ENCODE data around the gene ZBTB16.

Gene ZBTB16

DNA sequence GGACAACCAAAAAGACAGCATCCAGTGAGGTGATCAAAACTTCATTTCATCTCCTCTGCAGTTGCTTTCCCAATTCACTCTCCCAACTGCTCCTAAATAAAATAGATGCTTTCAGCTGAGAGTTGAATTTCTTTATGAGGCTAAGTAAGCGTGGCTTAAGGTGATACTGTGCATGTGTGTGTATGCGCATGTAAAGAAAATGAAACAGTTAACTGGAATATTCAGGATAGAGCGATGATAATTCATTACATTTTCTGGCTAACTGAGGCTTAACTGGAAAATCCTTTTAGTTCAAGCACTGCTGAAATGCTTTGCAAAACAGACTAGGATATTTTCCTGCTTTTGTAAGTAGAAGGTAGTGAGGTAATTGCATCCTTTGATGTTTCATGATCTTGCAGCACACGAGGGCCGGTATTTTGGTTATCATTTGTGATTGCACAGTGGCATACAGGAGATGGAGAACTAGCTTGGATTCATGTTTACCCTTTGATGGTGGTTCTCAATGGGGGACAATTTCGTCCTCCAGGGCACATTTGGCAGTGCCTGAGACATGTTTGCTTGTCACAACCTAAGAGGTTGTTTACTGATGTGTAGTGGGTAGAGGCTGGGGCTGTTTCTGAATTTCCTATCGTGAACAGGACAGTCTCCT lies 71.2 kb downstream of the ZBTB16 start:
- DNase-seq (ENCODE audit: low spot score) = no peak
- in situ Hi-C loops (cut with MboI; ENCODE audit: low sequenced_read_pairs, unreplicated experiment) = no loop called here
- TF ChIP-seq, protein P1, sequence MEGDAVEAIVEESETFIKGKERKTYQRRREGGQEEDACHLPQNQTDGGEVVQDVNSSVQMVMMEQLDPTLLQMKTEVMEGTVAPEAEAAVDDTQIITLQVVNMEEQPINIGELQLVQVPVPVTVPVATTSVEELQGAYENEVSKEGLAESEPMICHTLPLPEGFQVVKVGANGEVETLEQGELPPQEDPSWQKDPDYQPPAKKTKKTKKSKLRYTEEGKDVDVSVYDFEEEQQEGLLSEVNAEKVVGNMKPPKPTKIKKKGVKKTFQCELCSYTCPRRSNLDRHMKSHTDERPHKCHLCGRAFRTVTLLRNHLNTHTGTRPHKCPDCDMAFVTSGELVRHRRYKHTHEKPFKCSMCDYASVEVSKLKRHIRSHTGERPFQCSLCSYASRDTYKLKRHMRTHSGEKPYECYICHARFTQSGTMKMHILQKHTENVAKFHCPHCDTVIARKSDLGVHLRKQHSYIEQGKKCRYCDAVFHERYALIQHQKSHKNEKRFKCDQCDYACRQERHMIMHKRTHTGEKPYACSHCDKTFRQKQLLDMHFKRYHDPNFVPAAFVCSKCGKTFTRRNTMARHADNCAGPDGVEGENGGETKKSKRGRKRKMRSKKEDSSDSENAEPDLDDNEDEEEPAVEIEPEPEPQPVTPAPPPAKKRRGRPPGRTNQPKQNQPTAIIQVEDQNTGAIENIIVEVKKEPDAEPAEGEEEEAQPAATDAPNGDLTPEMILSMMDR (IDR thresholded peaks at IDR 0.05; ENCODE audit: borderline replicate concordance, control extremely low read depth, extremely low read depth, insufficient read depth, missing control alignments) = no peak

DNA sequence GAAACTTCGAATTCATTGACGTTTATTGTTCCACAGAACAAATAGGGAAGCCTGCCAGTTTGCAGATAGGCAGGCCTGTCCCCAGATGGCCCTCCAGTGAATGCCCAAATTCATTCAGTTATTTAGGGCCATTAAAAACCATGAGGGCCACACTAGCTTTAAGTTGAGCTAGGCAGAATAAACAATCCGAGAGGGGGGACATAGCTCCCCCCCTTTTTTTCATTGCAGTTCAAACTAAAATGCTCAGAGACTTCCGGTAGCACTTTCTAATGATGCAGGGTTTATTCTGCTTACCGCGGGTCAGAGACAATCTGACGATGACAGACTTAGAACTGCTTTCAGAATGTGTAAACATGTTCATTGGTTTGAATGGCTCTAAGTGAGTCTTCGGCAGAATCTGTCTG lies 72.0 kb downstream of the ZBTB16 start:
- no peak for DNase-seq (ENCODE audit: low spot score)
- in situ Hi-C loops (cut with MboI; ENCODE audit: low sequenced_read_pairs, unreplicated experiment) = no loop called here
- TF ChIP-seq, protein P1 (IDR thresholded peaks at IDR 0.05; ENCODE audit: borderline replicate concordance, control extremely low read depth, extremely low read depth, insufficient read depth, missing control alignments) = no peak

DNA sequence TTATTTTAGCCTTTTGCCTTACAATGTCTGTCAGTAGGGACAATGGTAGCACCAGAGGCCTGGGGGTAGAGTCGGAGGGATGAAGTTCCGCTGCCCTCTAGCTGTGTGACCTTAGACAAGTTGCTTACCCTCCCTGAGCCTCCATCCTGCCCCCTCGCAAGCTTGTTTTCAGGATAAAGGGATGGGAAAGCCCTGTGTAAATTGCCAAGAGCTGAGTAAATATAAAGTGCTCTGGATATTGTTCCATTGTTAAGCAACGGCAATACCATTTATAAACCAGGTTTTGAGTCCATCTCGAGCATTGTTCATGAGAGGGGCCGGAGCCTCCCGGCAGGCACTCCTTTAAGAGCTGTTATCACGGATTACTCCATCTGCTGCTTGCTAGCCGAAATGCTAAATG lies 72.9 kb downstream of the ZBTB16 start:
- in situ Hi-C loops (cut with MboI; ENCODE audit: low sequenced_read_pairs, unreplicated experiment) = no loop called here
- no peak for DNase-seq (ENCODE audit: low spot score)
- TF ChIP-seq, protein P1 (IDR thresholded peaks at IDR 0.05; ENCODE audit: borderline replicate concordance, control extremely low read depth, extremely low read depth, insufficient read depth, missing control alignments) = no peak

DNA sequence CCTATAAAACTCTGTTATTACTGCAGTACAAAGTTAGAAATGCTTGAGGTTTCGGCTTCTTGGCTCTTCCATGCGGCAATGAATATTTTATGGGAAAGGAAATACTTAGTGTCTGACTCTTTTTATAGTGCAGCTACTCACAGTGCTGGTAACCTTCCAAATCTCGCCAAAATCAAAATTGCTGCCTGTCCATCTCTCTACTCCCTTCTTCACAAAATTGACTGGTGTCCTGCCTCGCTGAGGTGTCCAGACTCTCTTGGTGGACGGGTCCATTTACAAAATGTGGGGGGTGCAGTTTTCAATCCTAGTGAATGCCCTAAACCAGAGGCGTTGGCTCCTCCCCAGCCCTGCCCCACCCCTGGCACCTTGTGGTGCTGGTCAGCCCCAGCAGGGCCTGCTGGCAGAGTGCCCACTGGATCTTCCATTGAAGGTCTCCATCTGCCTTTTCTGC lies 73.5 kb downstream of the ZBTB16 start:
- no peak for DNase-seq (ENCODE audit: low spot score)
- TF ChIP-seq, protein P1 (IDR thresholded peaks at IDR 0.05; ENCODE audit: borderline replicate concordance, control extremely low read depth, extremely low read depth, insufficient read depth, missing control alignments) = no peak
- in situ Hi-C loops (cut with MboI; ENCODE audit: low sequenced_read_pairs, unreplicated experiment) = no loop called here

DNA sequence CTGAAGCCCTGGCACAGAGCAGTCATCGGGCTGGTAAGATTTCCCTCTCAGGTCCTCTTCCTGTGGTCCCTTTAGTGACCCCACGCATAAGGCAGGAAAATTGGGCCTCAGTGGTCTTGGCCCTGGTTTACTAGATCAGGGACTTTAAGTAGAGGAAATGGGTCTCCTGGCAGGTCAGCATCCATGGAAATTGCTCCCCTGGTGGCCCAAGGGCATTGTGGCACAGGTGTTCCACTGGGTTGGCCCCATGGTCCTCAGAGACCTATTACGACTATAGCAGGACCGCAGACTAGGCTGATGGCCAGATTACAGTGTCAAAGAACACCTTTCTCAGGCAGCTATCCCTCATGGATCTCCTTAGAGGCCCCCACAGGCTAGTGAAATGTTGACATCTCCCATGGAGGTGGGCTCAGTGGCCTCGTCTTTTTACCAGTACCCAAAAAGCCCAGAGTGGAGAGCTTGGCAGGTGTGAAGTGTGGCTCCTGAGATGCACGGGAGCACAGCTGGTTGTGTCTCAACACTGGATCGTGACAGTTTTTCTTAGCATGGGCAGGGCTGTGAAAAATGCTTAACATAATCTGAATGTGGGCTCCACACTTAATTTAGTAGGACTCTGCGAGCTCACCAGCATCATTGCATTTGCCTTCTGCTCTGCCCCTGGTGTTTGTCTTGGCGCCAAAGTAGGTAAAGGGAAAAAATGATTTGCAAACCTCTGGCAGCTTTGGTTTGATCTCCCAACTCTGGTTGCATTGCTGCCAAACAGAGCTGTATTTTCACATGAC lies 74.2 kb downstream of the ZBTB16 start:
- in situ Hi-C loops (cut with MboI; ENCODE audit: low sequenced_read_pairs, unreplicated experiment) = no loop called here
- TF ChIP-seq, protein P1 (IDR thresholded peaks at IDR 0.05; ENCODE audit: borderline replicate concordance, control extremely low read depth, extremely low read depth, insufficient read depth, missing control alignments) = no peak
- DNase-seq (ENCODE audit: low spot score) = no peak

DNA sequence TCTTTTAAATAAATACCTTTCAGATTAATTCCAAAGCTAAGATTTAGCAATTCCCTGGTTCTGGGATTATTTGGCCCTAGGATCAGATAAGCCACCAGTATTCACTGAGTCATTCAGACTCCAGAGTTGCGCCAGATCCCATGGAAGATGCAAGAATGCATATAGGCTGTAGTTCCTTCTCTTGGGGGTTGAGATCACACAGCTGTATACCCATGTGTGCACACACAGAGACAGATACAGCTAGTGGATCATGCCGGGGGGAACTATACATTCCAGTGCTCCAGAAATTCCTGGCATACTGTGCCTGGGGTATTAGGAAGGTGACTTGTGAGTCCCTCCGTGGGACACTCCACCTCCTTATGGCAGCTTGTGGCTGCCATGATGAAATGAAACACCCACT lies 75.4 kb downstream of the ZBTB16 start:
- DNase-seq (ENCODE audit: low spot score) = no peak
- TF ChIP-seq, protein P1 (IDR thresholded peaks at IDR 0.05; ENCODE audit: borderline replicate concordance, control extremely low read depth, extremely low read depth, insufficient read depth, missing control alignments) = no peak

More for the DNA sequence above, 75.4 kb downstream of the ZBTB16 start:
- in situ Hi-C loops (cut with MboI; ENCODE audit: low sequenced_read_pairs, unreplicated experiment) = no loop called here

Measured in GM13976 (cell line).